H9 (cell line): ENCODE measurements around the gene INTS13. TPM values are rescaled to one million over a fixed set of nuclear protein-coding genes. Genes with fewer than 3 reads are reported as not detected.

Experiments
- DNase-seq: peaks from one replicate; pipeline ENCODE4 v3.0.0-alpha.2; 2017
- H2AFZ ChIP-seq: one replicate; pipeline ENCODE4 v1.6.1; 2013; ENCODE audit warnings: mild to moderate bottlenecking, low read length, control low read depth, moderate library complexity
- H2AK5ac ChIP-seq: 2 replicates; pipeline ENCODE4 v1.6.1; 2013; ENCODE audit warnings: low read length, control low read depth, mixed read lengths; ENCODE audit not compliant: insufficient read length
- H2BK120ac ChIP-seq: one replicate; pipeline ENCODE4 v1.6.1; 2013; ENCODE audit warnings: low read depth, mild to moderate bottlenecking, low read length, control low read depth, inconsistent platforms; ENCODE audit not compliant: poor library complexity, severe bottlenecking
- H2BK12ac ChIP-seq: 2 replicates; pipeline ENCODE4 v1.6.1; 2013; ENCODE audit warnings: low read length, control low read depth, mixed read lengths, low read depth; ENCODE audit not compliant: insufficient read length
- H2BK15ac ChIP-seq: 2 replicates; pipeline ENCODE4 v1.6.1; 2013; ENCODE audit warnings: low read depth, low read length, control low read depth
- H2BK20ac ChIP-seq: one replicate; pipeline ENCODE4 v1.6.1; 2013; ENCODE audit warnings: low read depth, mild to moderate bottlenecking, low read length, control low read depth, inconsistent platforms; ENCODE audit not compliant: poor library complexity, severe bottlenecking
- H2BK5ac ChIP-seq: 2 replicates; pipeline ENCODE4 v1.6.1; 2013; ENCODE audit warnings: low read length, control low read depth, mixed read lengths; ENCODE audit not compliant: insufficient read length
- H3K14ac ChIP-seq: 2 replicates; pipeline ENCODE4 v1.6.1; 2013; ENCODE audit warnings: low read length, control low read depth; ENCODE audit not compliant: insufficient read depth
- H3K18ac ChIP-seq: 2 replicates; pipeline ENCODE4 v1.6.1; 2013; ENCODE audit warnings: low read depth, mild to moderate bottlenecking, mixed read lengths, low read length, control low read depth; ENCODE audit not compliant: insufficient read length
- H3K23ac ChIP-seq: 2 replicates; pipeline ENCODE4 v1.6.1; 2013; ENCODE audit warnings: low read length, control low read depth, mixed read lengths, low read depth; ENCODE audit not compliant: insufficient read length
- H3K23me2 ChIP-seq: 2 replicates; pipeline ENCODE4 v1.6.1; 2013; ENCODE audit warnings: low read depth, mild to moderate bottlenecking, mixed read lengths, low read length, control low read depth; ENCODE audit not compliant: insufficient read length, poor library complexity, severe bottlenecking
- H3K27ac ChIP-seq: 2 replicates; pipeline ENCODE4 v1.5.1; 2013; ENCODE audit warnings: low read length, control low read depth, mixed read lengths, low read depth; ENCODE audit not compliant: insufficient read length
- H3K27me3 ChIP-seq: 2 replicates; pipeline ENCODE4 v1.6.1; 2013; ENCODE audit warnings: low read length, control low read depth, inconsistent platforms; ENCODE audit not compliant: insufficient read depth
- H3K4ac ChIP-seq: 2 replicates; pipeline ENCODE4 v1.6.1; 2013; ENCODE audit warnings: low read depth, mild to moderate bottlenecking, control low read depth, inconsistent platforms, low read length, moderate library complexity
- H3K4me1 ChIP-seq: 2 replicates; pipeline ENCODE4 v1.6.1; 2013; ENCODE audit warnings: low read length, control low read depth, inconsistent platforms; ENCODE audit not compliant: insufficient read depth
- H3K4me2 ChIP-seq: 2 replicates; pipeline ENCODE4 v1.6.1; 2013; ENCODE audit warnings: low read length, control low read depth, mixed read lengths; ENCODE audit not compliant: insufficient read length, insufficient read depth
- H3K56ac ChIP-seq: 2 replicates; pipeline ENCODE4 v1.6.1; 2013; ENCODE audit warnings: low read depth, mild to moderate bottlenecking, mixed read lengths, low read length, control low read depth; ENCODE audit not compliant: insufficient read length
- H3K79me1 ChIP-seq: 2 replicates; pipeline ENCODE4 v1.6.1; 2013; ENCODE audit warnings: low read depth, mild to moderate bottlenecking, moderate library complexity, low read length, control low read depth, inconsistent platforms; ENCODE audit not compliant: insufficient read depth, poor library complexity, severe bottlenecking
- H3K79me2 ChIP-seq: 2 replicates; pipeline ENCODE4 v1.6.1; 2013; ENCODE audit warnings: low read length, control low read depth, inconsistent platforms; ENCODE audit not compliant: insufficient read depth
- H3K9ac ChIP-seq: 2 replicates; pipeline ENCODE4 v1.6.1; 2013; ENCODE audit warnings: low read length, control low read depth, mixed read lengths; ENCODE audit not compliant: insufficient read length; ENCODE audit errors: extremely low read depth
- H3K9me3 ChIP-seq: one replicate; pipeline ENCODE4 v1.6.1; 2013; ENCODE audit warnings: low read depth, low read length, inconsistent platforms; ENCODE audit not compliant: control insufficient read depth
- H3T11ph ChIP-seq: one replicate; pipeline ENCODE4 v1.6.1; 2013; ENCODE audit warnings: mild to moderate bottlenecking, low read length, control low read depth, inconsistent platforms
- H4K20me1 ChIP-seq: one replicate; pipeline ENCODE4 v1.6.1; 2013; ENCODE audit not compliant: control insufficient read depth, insufficient read length, insufficient read depth
- H4K5ac ChIP-seq: 2 replicates; pipeline ENCODE4 v1.6.1; 2013; ENCODE audit warnings: low read depth, mild to moderate bottlenecking, mixed read lengths, low read length, control low read depth; ENCODE audit not compliant: insufficient read length
- H4K8ac ChIP-seq: replicated peaks from 2 replicates; pipeline ENCODE4 v1.6.1; 2013; ENCODE audit warnings: low read length, control low read depth, mixed read lengths, low read depth; ENCODE audit not compliant: insufficient read length
- H4K91ac ChIP-seq: 2 replicates; pipeline ENCODE4 v1.6.1; 2013; ENCODE audit warnings: low read depth, mild to moderate bottlenecking, moderate library complexity, mixed read lengths, low read length, control low read depth; ENCODE audit not compliant: insufficient read length
- H3K27ac Mint-ChIP-seq, 3 experiments: 2 replicates in 2 of 3; 3 replicates in 1 of 3; pipeline ENCODE4 v1.8.0; 2020 to 2021; ENCODE audit warnings: mixed read lengths in 3 of 3, mild to moderate bottlenecking in 1 of 3, moderate library complexity in 1 of 3
- H3K27me3 Mint-ChIP-seq: 2 replicates; pipeline ENCODE4 v1.8.0; 2021; ENCODE audit warnings: low read depth, mild to moderate bottlenecking, moderate library complexity, mixed read lengths
- H3K36me3 Mint-ChIP-seq, 3 experiments: 2 replicates in 2 of 3; 3 replicates in 1 of 3; pipeline ENCODE4 v1.8.0; 2020 to 2021; ENCODE audit warnings: low read depth in 3 of 3, mixed read lengths in 3 of 3; ENCODE audit not compliant: insufficient read depth in 1 of 3
- H3K4me1 Mint-ChIP-seq, 2 experiments: 2 replicates each; pipeline ENCODE4 v1.8.0; 2020; ENCODE audit warnings: mixed read lengths in 2 of 2
- H3K4me3 Mint-ChIP-seq, 2 experiments: 2 replicates in 1 of 2; 3 replicates in 1 of 2; pipeline ENCODE4 v1.8.0; 2020 to 2021; ENCODE audit warnings: mild to moderate bottlenecking in 2 of 2, mixed read lengths in 2 of 2, moderate library complexity in 1 of 2
- H3K9me3 Mint-ChIP-seq, 2 experiments: 2 replicates in 1 of 2; 3 replicates in 1 of 2; pipeline ENCODE4 v1.8.0; 2020; ENCODE audit warnings: mild to moderate bottlenecking in 2 of 2, mixed read lengths in 2 of 2, moderate library complexity in 1 of 2
- WGBS: extraction: QIAGEN DNeasy Blood & Tissue Kit; methylation state at CpG from one replicate; pipeline ENCODE4 v1.1.7; 2013; ENCODE audit warnings: missing lambda C conversion rate, low lambda C conversion rate, mixed read lengths; ENCODE audit not compliant: insufficient read length; ENCODE audit errors: extremely low coverage; 5-methylcytosine and 5-hydroxymethylcytosine counted together
- total RNA-seq: library from RNA; stranded (reverse); gene quantifications from 2 replicates; pipeline ENCODE4 v1.2.1, GENCODE V29; 2021
- TF ChIP-seq, protein P1 (sequence below): fragments of 200-600 bp; sonication (generic); conservative IDR thresholded peaks from 3 replicates; pipeline ENCODE4 v1.8.0; 2021; ENCODE audit warnings: antibody characterized with exemption, mild to moderate bottlenecking

INTS13 gene
- total RNA-seq, 1 experiment from 2014 or later: 39.1 TPM

DNA sequence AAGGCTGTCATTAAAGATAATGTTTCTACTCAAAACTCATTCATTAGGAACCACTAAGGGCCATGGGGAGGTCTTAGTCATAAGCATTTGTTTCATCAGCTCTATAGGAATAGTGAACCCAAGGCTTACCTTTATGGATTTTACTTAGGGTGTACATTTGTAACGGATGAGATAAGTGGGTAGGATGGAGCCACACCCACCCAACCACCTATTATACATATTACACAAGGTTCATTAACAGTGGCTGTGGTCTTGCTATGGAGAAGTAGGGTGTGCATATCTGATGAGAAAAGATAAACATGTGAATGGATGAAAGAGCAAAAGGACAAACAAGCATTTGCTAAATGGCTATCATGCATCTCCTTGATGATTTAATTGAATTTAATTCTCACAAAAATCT lies 65.2 kb downstream of the INTS13 start:
- H2BK15ac ChIP-seq: no peak overlapping the region
- no peaks in the 10 kb centered on the region for H3K27me3 Mint-ChIP-seq

More for the DNA sequence above, 65.2 kb downstream of the INTS13 start:
- H3K4me1 ChIP-seq: no peaks in the 10 kb centered on the region
- DNase-seq: no peak
- no peak overlapping the region for H4K8ac ChIP-seq
- no peaks in the 10 kb centered on the region for H3K23me2 ChIP-seq
- no peak overlapping the region for H2BK120ac ChIP-seq
- H3K56ac ChIP-seq: no peak overlapping the region
- H3K9ac ChIP-seq: no peak overlapping the region
- no peaks in the 10 kb centered on the region for H3K36me3 Mint-ChIP-seq
- no CpG with 5 or more reads among the region's 1 CpG for WGBS
- no peaks in the 10 kb centered on the region for H3K9me3 Mint-ChIP-seq
- no peaks in the 10 kb centered on the region for H3K79me2 ChIP-seq
- no peak overlapping the region for H3K18ac ChIP-seq
- H3T11ph ChIP-seq: no peak overlapping the region
- no peak overlapping the region for H4K91ac ChIP-seq
- no peak overlapping the region for H3K4me2 ChIP-seq
- H2AFZ ChIP-seq: no peak overlapping the region
- no peaks in the 10 kb centered on the region for H3K27me3 ChIP-seq
- H2BK5ac ChIP-seq: no peak overlapping the region
- no peak overlapping the region for H3K14ac ChIP-seq
- no peak overlapping the region for H3K4me3 Mint-ChIP-seq
- no peak overlapping the region for H3K4ac ChIP-seq
- no peak overlapping the region for H4K5ac ChIP-seq
- H3K79me1 ChIP-seq: no peaks in the 10 kb centered on the region
- H3K9me3 ChIP-seq: no peaks in the 10 kb centered on the region
- H2BK20ac ChIP-seq: no peak overlapping the region
- TF ChIP-seq, protein P1, sequence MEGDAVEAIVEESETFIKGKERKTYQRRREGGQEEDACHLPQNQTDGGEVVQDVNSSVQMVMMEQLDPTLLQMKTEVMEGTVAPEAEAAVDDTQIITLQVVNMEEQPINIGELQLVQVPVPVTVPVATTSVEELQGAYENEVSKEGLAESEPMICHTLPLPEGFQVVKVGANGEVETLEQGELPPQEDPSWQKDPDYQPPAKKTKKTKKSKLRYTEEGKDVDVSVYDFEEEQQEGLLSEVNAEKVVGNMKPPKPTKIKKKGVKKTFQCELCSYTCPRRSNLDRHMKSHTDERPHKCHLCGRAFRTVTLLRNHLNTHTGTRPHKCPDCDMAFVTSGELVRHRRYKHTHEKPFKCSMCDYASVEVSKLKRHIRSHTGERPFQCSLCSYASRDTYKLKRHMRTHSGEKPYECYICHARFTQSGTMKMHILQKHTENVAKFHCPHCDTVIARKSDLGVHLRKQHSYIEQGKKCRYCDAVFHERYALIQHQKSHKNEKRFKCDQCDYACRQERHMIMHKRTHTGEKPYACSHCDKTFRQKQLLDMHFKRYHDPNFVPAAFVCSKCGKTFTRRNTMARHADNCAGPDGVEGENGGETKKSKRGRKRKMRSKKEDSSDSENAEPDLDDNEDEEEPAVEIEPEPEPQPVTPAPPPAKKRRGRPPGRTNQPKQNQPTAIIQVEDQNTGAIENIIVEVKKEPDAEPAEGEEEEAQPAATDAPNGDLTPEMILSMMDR: no peak
- H2AK5ac ChIP-seq: no peak overlapping the region
- H3K4me1 Mint-ChIP-seq: no peaks in the 10 kb centered on the region
- H3K27ac ChIP-seq: no peak overlapping the region
- no peak overlapping the region for H3K23ac ChIP-seq
- no peak overlapping the region for H2BK12ac ChIP-seq
- H3K27ac Mint-ChIP-seq: no peak overlapping the region
- no peaks in the 10 kb centered on the region for H4K20me1 ChIP-seq
